Astrocyte of the cerebellum (primary cell): ENCODE results near the gene TMEM150A.
"Not testable (repeated sequence)": the region's sequence is repeated elsewhere in the genome, so short reads cannot be mapped to it uniquely, and the experiment has no call there.

ENCODE experiments used
- DNase-seq: peaks from one replicate; pipeline ENCODE4 v3.0.0-alpha.2; 2011; ENCODE audit warnings: low read depth
- H3K4me3 ChIP-seq: 2 replicates; pipeline ENCODE4 v1.5.1; 2011; ENCODE audit warnings: mild to moderate bottlenecking, low read depth, low read length, moderate library complexity
- CTCF ChIP-seq: IDR thresholded peaks from 2 replicates; pipeline ENCODE4 v1.5.1; 2012; ENCODE audit warnings: low read length, low read depth, moderate library complexity, mild to moderate bottlenecking; ENCODE audit errors: missing control alignments
- in situ Hi-C: cut with HindIII; loops from 2 replicates; pipeline ENCODE4 v1.10.0; 2017; ENCODE audit warnings: low sequenced_read_pairs

Gene TMEM150A

GRCh38 chr2:85594715-85595300 is 7.7 kb downstream of the TMEM150A start:
- H3K4me3 ChIP-seq = peak overlapping the region; percentile 86
- TF ChIP-seq CTCF = no peak
- DNase-seq = no peak
- in situ Hi-C loops = no loop called here

DNA sequence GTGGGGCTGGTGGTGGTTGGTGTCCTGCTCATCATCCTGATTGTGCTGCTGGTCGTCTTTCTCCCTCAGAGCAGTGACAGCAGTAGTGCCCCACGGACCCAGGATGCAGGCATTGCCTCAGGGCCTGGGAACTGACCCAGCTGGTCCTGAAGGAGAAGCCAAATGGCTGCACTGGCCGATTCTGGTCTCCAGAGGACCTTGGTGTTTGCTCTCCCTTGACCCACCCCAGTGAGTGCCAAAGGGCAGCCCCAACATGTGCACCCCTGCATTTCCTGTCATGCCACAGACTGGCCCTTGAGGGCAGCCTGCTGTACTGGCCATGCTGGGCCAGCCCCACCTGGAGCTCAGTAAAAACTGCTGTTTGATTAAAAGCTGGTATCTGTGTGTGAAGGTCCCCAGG is 9.5 kb downstream of the TMEM150A start:
- in situ Hi-C loops = no loop called here
- no peak overlapping the region for H3K4me3 ChIP-seq
- TF ChIP-seq CTCF = no peak
- no peak for DNase-seq

- H3K4me3 ChIP-seq, DNase-seq, in situ Hi-C loops: not testable (repeated sequence)
These were observed 10.2 kb downstream of the TMEM150A start for GRCh38 chr2:85592299-85592698.

GRCh38 chr2:85591563-85591962 is 10.9 kb downstream of the TMEM150A start:
- in situ Hi-C loops = no loop called here
- no peak for TF ChIP-seq CTCF
- no peak for DNase-seq
- H3K4me3 ChIP-seq = no peak overlapping the region

- no peak for DNase-seq
- TF ChIP-seq CTCF = no peak
- H3K4me3 ChIP-seq = peak overlapping the region; percentile 4
- in situ Hi-C loops = no loop called here
These were observed 11.5 kb downstream of the TMEM150A start for GRCh38 chr2:85590950-85591349.

GRCh38 chr2:85589982-85590791 is 12.3 kb downstream of the TMEM150A start:
- H3K4me3 ChIP-seq = no peak overlapping the region
- no peak for TF ChIP-seq CTCF
- peak; percentile 100 for DNase-seq
- in situ Hi-C loops = no loop called here

DNA sequence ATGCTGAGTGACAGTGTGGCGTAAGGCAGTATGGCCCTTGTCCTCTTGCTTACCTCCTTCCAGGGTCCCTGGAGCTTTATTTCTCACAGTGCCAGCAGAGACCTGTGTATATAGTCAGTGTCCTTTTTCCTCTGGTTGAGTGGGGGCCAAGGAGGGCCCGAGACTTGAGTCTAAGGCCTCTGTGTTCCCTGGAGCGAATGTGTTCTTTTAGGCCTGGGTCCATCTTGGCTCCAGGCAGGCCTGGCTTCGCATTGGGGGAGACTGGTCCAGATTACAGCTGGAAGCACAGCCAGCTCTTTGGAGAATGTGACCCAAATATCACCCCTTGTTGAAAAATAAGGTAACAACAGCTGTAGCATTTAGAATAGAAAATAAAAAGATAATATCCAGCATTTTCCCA is 13.3 kb downstream of the TMEM150A start:
- no peak for TF ChIP-seq CTCF
- in situ Hi-C loops = no loop called here
- no peak for DNase-seq
- no peak overlapping the region for H3K4me3 ChIP-seq
